ENCODE results near the gene BUD23.
"Not testable (repeated sequence)": the region's sequence is repeated elsewhere in the genome, so short reads cannot be mapped to it uniquely, and the experiment has no call there.

Gene BUD23, protein sequence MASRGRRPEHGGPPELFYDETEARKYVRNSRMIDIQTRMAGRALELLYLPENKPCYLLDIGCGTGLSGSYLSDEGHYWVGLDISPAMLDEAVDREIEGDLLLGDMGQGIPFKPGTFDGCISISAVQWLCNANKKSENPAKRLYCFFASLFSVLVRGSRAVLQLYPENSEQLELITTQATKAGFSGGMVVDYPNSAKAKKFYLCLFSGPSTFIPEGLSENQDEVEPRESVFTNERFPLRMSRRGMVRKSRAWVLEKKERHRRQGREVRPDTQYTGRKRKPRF

DNA sequence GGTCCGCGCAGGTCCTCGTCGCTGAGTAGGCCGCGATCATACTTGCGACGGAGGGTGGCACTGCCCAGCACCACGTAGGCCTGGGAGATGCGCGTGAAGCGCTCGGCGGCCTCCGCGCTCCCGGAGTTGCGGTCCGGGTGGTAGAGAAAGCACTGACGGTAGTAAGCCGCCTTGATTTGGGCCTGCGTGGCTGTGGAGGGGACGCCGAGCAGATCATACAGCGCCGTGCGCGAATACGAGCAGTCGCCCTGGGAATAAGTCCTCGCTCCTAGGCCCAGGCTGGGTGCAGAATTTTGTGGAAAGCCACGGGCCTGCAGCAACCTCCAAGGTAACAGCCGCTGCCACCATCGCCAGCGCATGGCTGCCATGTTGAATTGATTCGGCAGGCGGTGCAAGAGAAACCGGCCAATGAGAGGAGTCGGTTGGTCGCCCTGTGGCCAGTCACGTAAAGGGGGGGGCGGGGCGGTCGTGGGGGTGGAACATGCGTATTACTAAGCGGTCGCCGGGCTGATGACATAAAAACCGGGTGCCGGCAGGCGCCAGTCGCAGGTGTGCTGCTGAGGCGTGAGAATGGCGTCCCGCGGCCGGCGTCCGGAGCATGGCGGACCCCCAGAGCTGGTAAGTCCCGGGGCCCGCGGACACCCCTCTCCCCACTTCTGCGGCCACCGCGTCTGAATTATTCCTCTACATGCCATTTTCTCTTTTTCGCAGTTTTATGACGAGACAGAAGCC is at the start of gene BUD23, which contains the start of gene DNAJC30:
TSS of gene BUD23 (plus strand) at position 542 of the 732 bp plus-strand sequence. CDS start at position 571, 29 bp downstream.
TSS of gene DNAJC30 (minus strand) at position 398 of the 732 bp plus-strand sequence. CDS start at position 368, 30 bp downstream.
- DNase-seq: peak; percentile 98

DNA sequence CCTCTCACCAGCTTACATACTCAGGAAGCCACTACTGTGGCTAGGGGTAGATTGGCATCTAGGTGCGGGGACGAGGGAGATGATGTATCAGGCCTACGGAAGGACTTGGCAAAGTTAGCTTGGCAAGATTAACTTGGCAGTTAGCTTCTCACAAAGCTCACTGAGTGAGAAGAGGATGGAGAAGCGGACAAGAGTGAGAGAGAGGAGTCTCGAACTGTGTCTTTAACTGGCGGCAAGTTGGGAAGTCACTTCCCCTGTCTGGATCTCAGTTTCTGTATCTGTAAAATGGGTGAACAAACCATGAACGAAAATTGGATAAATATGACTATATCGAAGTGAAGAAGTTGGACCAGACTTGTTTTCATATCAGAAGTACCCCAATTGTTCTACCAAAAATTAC is 49.6 kb upstream of the BUD23 start:
- DNase-seq: no peak

DNA sequence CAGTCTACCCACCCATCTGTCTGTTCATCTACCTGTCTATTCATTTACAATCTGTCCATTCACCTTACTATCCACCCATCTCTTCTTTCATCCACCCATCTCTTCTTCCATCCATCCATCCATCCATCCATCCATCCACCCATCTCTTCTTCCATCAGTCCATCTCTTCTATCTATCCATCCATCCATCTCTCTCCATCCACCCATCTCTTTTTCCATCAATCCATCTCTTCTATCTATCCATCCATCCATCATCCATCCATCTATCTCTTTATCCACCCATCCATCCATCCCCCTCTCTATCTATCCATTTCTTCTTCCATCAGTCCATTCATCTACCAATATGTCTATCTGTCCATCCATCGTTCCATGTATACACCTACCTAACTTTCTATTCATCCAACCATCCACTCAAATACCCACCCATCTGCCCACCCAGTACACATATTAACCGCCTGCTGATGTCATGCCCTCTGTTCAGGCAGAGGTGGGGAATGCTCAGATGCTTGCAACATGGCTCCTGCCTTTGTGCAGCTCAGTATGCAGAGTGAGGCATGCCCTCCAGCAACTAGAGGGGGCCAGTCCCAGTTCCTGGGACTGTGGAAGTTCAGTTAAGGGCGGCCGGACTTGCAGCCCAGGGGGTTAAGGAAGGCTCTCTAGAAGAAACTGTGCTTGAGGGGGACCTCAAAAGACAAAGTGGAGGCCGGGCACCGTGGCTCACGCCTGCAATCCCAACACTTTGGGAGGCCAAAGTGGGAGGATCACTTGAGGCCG is 47.8 kb upstream of the BUD23 start:
- no peak for DNase-seq

DNA sequence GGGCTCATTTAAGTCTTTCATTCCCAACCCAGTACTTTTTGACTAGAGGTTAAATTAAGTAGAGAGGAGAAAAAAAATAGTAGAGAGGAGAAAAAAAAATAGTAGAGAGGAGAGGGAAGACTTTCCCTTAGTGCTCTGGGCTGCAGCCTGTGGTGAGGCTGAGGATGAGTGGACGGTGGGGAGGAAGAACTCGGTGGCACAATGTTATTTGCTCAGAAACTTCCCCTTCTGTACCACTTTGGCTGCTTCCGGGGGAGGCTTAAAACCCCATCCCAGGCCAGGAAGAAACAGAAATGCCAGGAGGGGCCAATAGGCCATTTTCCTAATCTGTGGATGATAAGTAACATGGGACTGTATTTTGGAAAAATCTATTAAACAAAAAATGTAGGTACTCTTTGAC is 44.5 kb upstream of the BUD23 start:
- DNase-seq: no peak

DNA sequence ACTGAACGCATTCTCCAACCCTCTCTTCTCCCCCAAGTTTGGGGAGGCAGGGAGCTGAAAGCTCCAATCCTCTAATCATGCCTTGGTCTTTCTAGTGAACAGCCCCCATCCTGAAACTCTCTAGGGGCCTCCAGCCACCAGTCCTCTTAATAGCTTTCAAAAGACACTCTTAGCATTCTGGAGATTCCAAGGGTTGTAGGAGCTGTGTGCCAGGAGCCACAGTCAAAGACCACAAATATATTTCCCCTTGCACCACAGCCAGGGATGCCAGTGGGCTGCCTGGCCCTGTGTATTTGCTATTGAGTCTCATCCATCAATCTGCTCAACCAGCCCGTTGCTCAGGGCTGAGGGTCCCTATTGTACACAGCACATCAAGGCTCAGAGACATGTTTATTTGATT is 40.6 kb upstream of the BUD23 start:
- DNase-seq: no peak

DNA sequence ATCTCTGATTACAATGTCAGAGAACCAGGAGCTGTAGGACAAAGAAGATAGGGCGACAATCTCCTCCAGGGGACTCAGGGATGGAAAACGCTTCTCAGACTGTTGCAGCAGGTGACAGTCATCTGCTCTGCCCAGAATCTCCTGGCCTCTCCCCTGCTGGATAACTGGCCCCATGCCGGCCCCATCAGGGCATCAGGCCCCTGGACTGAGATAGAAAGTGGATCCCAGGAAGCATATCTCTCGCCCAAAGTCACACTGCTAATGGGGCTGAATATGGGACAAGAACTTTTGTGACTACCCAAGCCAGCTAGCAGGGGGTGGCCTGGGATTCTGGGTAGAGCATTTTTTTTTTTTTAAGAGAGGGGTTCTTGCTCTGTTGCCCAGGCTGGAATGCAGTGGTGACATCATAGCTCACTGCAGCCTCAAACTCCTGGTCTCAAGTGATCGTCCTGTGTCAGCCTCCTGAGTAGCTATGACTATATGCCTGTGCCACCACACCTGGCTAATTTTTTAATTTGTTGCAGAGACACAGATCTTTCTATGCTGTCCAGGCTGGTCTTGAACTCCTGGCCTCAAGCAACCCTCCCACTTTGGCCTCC is 38.6 kb upstream of the BUD23 start:
- no peak for DNase-seq

DNA sequence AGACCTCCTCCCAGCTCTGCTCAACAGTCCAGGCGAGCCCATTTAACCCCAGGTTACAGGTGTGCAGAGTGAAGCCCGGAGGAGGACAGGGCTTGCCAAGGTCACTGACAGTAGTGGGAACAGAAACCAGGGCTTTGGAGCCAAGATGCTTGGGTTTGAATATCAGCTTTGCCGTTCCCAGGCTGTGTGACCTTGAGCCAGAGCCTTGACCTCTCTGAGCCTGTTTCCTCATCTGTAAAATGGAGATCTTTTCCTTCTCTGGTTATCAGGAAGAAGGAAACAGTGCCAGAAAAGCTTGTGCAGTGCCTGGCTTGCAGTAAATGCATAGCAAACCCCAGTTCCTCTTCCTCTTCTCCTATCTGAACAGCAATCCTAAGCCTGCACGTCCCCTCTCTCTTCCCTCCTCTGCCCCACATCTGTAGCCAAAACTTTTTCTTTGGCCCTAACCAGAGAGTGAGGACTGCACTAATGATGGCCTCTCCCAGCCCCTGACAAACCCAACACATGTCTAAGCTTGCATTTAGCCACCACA is 37.7 kb upstream of the BUD23 start:
- DNase-seq: no peak

DNA sequence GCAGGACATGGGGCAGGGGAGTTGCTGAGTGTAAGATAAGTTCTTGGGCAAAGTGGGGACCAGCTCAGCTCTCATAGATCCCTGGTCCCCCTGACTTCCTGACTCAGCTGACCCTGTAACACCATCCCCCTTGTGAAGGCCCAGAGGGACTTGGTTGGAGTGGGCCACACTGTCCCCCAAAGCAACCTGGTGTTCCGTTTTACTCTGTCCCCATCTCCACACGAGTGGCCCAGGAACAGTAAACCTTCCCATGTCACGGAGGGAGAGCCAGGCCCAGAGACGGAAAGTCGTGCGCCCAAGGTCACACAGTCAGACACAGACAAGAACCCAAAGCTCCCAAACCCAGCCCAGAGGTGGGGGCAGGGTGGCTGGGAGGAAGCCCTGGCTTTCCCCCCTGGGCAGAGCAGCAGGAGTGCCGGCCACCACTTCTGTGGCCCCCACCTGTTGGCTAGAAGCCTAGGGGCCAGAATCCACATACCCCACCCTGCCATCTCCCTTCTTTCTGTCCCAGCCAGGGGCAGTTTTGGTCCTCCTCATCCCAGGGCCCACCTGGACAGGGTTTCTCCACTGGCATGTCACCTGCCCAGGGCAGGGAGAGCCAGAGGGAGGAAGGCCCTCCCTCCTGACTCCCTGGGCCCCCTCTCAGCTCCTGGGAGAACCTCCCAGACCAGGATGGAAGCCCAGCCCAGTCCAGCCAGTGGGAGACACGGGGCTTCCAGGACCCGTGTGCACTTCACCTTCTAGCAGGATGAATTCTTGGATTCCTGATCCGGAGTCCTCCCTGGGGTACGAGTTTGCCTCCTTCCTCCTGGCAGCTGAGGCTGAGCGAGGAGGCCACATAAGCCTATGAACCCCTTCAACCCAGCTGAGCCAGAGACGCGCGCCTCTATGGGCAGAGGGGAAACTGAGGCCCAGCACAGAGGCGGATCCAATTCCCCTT is 36.3 kb upstream of the BUD23 start:
- no peak for DNase-seq

DNA sequence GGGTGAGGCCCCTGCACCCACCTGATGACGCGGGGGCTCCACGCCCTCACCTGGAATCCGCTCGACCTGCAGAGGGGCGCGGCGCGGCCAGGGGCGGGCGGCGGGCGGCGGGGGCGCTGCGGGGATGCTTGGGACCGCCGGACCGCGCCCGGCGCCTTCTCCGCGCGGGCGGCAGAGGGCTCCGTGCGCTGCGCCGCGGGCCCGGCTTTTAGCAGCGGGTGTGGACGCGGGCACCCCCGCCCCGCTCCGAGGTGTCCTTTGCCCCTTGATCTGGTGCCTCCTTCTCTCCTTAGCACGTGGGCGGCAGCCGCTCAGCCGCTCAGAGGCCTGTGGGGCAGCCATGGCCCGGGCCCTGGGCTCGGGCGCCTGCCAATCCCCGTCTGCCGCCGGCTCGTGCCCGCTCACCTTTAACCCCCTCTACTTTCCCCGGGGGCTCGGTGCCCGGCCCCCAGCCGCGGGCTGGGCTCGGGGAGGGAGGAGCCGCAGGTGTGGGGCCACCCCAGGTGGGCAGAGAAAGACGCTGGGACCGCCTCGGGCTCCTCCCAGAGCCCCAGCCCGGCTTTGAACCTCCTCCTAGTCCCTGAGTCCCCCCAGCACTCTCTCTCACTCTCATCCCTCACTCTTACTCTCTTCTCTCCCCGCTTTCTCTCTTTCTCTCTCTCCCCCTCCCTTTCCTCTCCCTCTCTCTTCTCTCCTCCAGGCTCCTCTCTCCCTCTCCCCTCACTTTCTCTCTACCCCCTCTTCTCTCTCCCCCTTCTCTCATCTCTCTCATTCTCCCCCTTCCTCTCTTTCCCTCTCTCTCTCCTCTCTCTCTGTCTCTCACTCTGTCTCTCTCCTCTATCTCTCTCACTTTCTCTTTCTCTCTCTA is 35.4 kb upstream of the BUD23 start:
- peak; percentile 41 for DNase-seq

DNA sequence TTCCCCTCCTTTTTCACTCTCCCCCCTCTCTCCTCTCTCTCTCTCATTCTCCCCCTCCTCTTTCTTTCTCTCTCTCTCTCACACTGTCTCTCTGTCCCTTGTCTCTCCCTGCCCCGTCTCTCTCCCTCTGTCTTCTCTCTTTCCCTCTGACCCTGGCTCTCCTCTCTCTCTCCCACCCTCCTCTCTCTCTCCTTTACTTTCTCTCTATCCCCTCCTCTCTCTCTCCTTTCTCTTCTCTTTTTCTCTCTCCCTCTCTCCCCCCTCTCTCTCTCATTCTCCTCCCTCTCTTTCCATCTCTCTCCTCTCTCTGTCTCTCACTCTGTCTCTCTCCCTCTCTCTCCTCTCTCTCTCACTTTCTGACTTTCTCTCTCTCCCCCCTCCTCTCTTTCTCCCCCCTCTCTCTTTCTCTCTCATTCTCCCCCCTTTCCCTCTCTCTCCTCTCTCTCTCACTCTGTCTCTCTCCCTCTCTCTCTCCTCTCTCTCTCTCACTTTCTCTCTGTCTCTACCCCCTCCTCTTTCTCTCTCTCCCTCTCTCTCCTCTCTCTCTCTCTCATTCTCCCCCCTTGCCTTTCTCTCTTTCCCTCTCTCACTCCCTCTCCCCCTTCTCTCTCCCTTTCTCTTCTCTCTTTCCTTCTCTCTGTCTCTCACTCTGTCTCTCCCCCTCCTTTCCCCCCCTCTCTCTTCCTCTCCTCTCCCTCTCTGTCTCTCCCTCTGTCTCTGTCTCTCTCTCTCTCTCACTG is 34.6 kb upstream of the BUD23 start:
- DNase-seq: no peak

DNA sequence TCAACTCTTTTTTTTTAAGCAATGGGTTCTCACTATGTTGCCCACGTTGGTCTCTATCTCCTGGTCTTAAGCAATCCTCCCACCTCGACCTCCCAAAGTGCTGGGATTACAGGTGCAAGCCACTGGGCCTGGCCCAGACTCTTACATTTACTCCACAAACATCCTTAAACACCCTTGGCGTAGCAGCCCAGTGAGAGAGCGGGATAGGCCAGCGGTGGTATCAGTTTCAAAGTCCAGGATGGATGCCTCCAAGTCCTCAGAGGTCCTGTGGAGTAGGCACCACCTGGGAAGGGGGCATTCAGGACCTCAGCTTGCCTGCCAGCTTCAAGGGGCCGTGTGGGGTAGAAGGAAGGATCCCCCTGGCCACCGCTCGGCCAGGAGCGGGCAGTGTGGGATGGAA is 33.8 kb upstream of the BUD23 start:
- no peak for DNase-seq

DNA sequence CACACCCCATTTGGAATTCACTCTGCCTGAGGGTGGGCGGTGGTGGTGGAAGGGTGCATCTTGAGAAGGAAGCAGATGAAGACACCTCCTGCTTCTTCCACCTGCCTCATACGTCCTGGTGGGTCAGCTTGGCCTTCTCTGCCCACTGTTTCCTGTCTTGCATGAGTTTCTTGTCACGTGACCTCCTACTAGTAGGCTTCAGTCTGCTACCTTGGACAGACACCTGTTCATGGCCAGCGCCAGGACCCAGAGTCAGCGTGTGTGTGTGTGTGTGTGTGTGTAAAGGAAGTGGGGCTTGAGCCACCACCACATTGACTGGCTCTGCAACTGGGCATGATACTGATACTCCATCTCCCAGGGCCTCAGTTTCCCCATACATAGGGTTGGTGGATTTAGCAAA is 32.9 kb upstream of the BUD23 start:
- no peak for DNase-seq

DNA sequence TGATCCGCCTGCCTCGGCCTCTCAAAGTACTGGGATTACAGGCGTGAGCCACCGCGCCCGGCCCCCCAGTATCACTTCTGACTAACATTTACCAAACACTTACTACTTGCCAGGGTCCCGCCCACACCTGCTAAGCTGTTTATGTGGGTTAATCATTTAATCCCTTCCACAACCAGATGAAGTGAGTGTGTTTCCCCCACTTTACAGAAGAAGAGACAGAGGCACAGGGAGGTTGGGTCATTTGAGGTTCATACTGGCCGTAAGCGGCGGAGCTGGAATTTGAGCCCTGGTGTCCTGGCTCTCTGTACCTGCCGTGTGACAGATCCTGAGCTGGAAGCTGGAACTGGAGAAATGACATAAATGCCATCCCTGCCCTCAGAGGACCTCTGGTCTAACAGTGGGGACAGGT is 30.9 kb upstream of the BUD23 start:
- DNase-seq: no peak

DNA sequence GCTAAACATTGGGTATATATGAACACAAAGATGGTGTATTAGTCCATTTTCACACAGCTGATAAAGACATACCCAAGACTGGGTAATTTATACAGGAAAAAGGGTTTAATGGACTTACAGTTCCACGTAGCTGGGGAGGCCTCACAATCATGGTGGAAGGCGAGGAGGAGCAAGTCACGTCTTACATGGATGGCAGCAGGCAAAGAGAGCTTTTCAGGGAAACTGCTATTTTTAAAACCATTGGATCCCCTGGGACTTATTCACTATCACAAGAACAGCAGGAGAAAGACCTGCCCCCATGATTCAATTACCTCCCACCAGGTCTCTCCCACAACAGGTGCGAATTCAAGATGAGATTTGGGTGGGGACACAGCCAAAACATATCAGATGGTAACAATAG is 28.1 kb upstream of the BUD23 start:
- DNase-seq: not testable (repeated sequence)

DNA sequence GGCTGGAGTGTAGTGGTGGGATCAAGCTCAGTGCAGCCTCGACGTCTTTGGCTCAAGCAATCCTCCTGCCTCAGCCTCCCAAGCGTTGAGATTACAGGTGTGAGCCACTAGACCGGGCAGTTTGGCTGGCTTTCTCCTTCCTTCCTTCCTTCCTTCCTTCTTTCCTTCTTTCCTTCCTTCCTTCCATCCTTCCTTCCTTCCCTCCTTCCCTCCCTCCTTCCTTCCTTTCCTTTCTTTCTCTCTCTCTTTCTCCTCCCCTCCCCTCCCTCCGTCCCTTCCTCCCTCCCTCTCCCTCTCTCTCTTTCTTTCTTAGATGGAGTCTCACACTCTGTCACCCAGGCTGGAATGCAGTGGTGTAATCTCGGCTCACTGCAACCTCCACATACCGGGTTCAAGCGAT is 23.4 kb upstream of the BUD23 start:
- no peak for DNase-seq

DNA sequence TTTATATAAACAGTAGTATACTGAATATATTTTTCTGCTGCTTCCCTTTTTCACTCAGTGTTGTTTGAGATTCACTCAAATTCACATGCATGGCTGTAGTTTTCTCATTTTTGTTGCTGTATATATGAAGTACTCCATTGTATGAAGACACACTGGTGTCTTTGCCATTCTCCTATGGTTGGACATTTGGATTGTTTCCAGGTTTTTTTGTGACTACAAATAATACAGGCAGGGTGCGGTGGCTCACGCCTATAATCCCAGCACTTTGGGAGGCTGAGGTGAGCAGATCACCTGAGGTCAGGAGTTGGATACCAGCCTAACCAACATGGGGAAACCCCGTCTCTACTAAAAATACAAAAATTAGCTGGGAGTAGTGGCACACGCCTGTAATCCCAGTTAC is 22.8 kb upstream of the BUD23 start:
- DNase-seq: not testable (repeated sequence)

DNA sequence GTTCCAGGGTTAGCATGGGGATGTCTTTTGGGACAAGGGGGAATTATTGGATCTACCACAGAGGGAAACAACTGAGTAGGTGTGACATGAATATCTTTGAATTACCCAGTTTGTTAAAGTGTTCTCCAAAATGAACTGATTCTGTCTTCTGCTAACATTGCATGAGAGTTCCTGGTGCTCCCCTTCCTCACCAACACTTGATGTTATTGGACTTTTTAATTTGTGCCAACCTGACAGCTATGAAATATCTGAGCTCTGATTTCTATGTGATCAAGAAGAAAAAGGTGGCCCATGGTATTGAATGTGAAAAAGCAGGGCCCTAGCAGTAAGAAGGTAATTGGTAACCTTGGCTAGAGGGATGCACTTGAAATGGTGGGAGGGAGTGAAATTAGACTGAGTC is 20.4 kb upstream of the BUD23 start:
- no peak for DNase-seq

DNA sequence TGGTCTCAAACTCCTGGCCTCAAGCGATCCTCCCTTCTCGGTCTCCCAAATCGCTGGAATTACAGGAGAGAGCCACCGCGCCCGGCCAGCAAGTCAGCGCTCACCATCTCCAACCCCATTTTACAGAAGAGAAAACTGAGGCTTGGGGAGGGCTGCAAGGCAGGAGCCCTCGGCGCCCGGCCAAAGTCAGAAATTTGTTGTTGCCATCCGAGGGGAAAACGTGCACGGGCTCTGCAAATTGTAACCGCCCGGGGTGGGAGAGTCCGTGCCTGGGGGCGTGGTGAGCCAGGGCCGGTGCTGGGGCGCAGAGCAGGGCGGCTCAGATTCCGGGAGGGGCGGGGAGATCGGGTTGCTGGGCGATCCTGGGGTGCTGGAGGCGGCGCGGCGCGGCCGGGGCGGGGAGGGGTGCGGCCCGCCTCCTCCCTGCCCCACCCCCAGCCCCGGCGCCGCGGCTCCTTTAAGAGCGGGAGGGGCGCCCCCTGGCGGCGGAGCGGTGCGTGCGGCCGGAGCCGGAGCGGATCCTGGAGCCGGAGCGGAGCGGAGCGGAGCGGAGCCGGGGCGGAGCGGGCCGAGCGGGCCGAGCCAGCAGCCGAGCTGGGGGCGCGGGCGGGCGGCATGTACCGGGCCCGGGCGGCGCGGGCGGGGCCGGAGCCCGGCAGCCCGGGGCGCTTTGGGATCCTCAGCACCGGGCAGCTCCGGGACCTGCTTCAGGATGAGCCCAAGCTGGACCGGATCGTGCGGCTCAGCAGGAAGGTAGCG is 15.9 kb upstream of the BUD23 start, which contains the start of gene VPS37D:
TSS of gene VPS37D (plus strand) at position 488 of the 759 bp plus-strand sequence. CDS start at position 616, 128 bp downstream.
- peak; percentile 94 for DNase-seq
